Neural crest cell (in vitro differentiated cells): ENCODE data around the gene SLC66A3. TPM values are rescaled to one million over a fixed set of nuclear protein-coding genes. Genes with fewer than 3 reads are reported as not detected.

Experiments
- DNase-seq: peaks from one replicate; pipeline ENCODE4 v3.0.0; 2021; ENCODE audit warnings: low read depth, mixed read lengths, low spot score
- H3K27ac Mint-ChIP-seq: one replicate; pipeline ENCODE4 v1.8.0; 2021; ENCODE audit warnings: mild to moderate bottlenecking, mixed read lengths; ENCODE audit not compliant: unreplicated experiment
- H3K27me3 Mint-ChIP-seq: 2 replicates; pipeline ENCODE4 v1.8.0; 2021; ENCODE audit warnings: low read depth, mild to moderate bottlenecking, mixed read lengths
- H3K36me3 Mint-ChIP-seq: 2 replicates; pipeline ENCODE4 v1.8.0; 2021; ENCODE audit warnings: low read depth, mild to moderate bottlenecking, mixed read lengths
- H3K4me1 Mint-ChIP-seq: 2 replicates; pipeline ENCODE4 v1.8.0; 2021; ENCODE audit warnings: mixed read lengths
- H3K4me3 Mint-ChIP-seq: one replicate; pipeline ENCODE4 v1.8.0; 2021; ENCODE audit warnings: mild to moderate bottlenecking, mixed read lengths
- H3K9me3 Mint-ChIP-seq: 2 replicates; pipeline ENCODE4 v1.8.0; 2021; ENCODE audit warnings: mixed read lengths
- CTCF ChIP-seq: fragments of 200-600 bp; sonication (generic); conservative IDR thresholded peaks from 2 replicates; pipeline ENCODE4 v1.5.0; 2021; ENCODE audit warnings: antibody characterized with exemption, mild to moderate bottlenecking
- total RNA-seq: library from RNA; stranded (reverse); gene quantifications from 2 replicates; pipeline ENCODE4 v1.2.1, GENCODE V29; 2021

Gene SLC66A3
- total RNA-seq, 1 donor from 2014 or later, result 5.1 TPM

GRCh38 chr2:11141319-11141718, 13.9 kb upstream of the SLC66A3 start:
- no peaks in the 10 kb centered on the region for H3K36me3 Mint-ChIP-seq
- TF ChIP-seq CTCF, result no peak
- H3K27me3 Mint-ChIP-seq, result peaks cover 18% of the 10 kb centered on the region
- H3K4me1 Mint-ChIP-seq, result no peaks in the 10 kb centered on the region
- H3K4me3 Mint-ChIP-seq, result no peak overlapping the region
- DNase-seq, result no peak
- no peak overlapping the region for H3K27ac Mint-ChIP-seq
- H3K9me3 Mint-ChIP-seq, result no peaks in the 10 kb centered on the region

- DNase-seq, result no peak
- Mint-ChIP-seq H3K36me3 (no peaks in the 10 kb centered on the region), H3K27me3 (peaks cover 18% of the 10 kb centered on the region), H3K4me1 (no peaks in the 10 kb centered on the region), H3K27ac (no peak overlapping the region), H3K9me3 (no peaks in the 10 kb centered on the region), H3K4me3 (no peak overlapping the region)
- TF ChIP-seq CTCF, result no peak
Observed at GRCh38 chr2:11142330-11142729, 12.9 kb upstream of the SLC66A3 start.

- Mint-ChIP-seq H3K9me3 (no peaks in the 10 kb centered on the region), H3K36me3 (no peaks in the 10 kb centered on the region), H3K27me3 (peaks cover 18% of the 10 kb centered on the region), H3K4me3 (no peak overlapping the region), H3K27ac (no peak overlapping the region), H3K4me1 (no peaks in the 10 kb centered on the region)
- DNase-seq, result no peak
- no peak for TF ChIP-seq CTCF
Observed at GRCh38 chr2:11142987-11143386, 12.3 kb upstream of the SLC66A3 start.

GRCh38 chr2:11144077-11144737, 11.1 kb upstream of the SLC66A3 start:
- DNase-seq, result no peak
- no peak for TF ChIP-seq CTCF
- no peak overlapping the region for H3K27ac Mint-ChIP-seq

GRCh38 chr2:11144738-11145079, 10.6 kb upstream of the SLC66A3 start:
- no peak overlapping the region for H3K4me3 Mint-ChIP-seq
- DNase-seq, result no peak
- H3K9me3 Mint-ChIP-seq, result no peaks in the 10 kb centered on the region
- H3K4me1 Mint-ChIP-seq, result no peaks in the 10 kb centered on the region
- TF ChIP-seq CTCF, result no peak
- no peaks in the 10 kb centered on the region for H3K36me3 Mint-ChIP-seq
- peaks cover 18% of the 10 kb centered on the region for H3K27me3 Mint-ChIP-seq
- no peak overlapping the region for H3K27ac Mint-ChIP-seq

More at GRCh38 chr2:11144077-11144737, 11.1 kb upstream of the SLC66A3 start:
- H3K4me3 Mint-ChIP-seq, result no peak overlapping the region
- no peaks in the 10 kb centered on the region for H3K4me1 Mint-ChIP-seq
- H3K9me3 Mint-ChIP-seq, result no peaks in the 10 kb centered on the region
- H3K36me3 Mint-ChIP-seq, result no peaks in the 10 kb centered on the region
- peaks cover 18% of the 10 kb centered on the region for H3K27me3 Mint-ChIP-seq
